Measurements from ENCODE around the gene CRACR2B.

CRACR2B gene

GRCh38 chr11:853682-854448, 26.1 kb downstream of the CRACR2B start:
- H3K4me1 Mint-ChIP-seq = peaks cover 6% of the 10 kb centered on the region
- no peak for DNase-seq (ENCODE audit: low spot score in 2 of 2)
- no peak overlapping the region for H3K27ac Mint-ChIP-seq
- H3K27me3 Mint-ChIP-seq = peaks cover 13% of the 10 kb centered on the region
- no peak for ATAC-seq (ENCODE audit: low read depth)
- H3K9me3 Mint-ChIP-seq = no peaks in the 10 kb centered on the region
- H3K4me3 Mint-ChIP-seq = no peak overlapping the region
- H3K36me3 Mint-ChIP-seq = no peaks in the 10 kb centered on the region

GRCh38 chr11:854601-855329, 27.0 kb downstream of the CRACR2B start:
- H3K4me3 Mint-ChIP-seq = no peak overlapping the region
- H3K27ac Mint-ChIP-seq = no peak overlapping the region
- peaks cover 4% of the 10 kb centered on the region for H3K4me1 Mint-ChIP-seq
- no peaks in the 10 kb centered on the region for H3K36me3 Mint-ChIP-seq
- no peaks in the 10 kb centered on the region for H3K9me3 Mint-ChIP-seq
- ATAC-seq (ENCODE audit: low read depth) (no peak), DNase-seq (ENCODE audit: low spot score in 2 of 2) (no peak)
- peaks cover 15% of the 10 kb centered on the region for H3K27me3 Mint-ChIP-seq

GRCh38 chr11:855330-855674, 27.6 kb downstream of the CRACR2B start:
- ATAC-seq (ENCODE audit: low read depth) = no peak
- H3K4me3 Mint-ChIP-seq = no peak overlapping the region
- no peaks in the 10 kb centered on the region for H3K9me3 Mint-ChIP-seq
- no peaks in the 10 kb centered on the region for H3K36me3 Mint-ChIP-seq
- H3K27me3 Mint-ChIP-seq = peaks cover 15% of the 10 kb centered on the region
- H3K27ac Mint-ChIP-seq = no peak overlapping the region
- peaks cover 4% of the 10 kb centered on the region for H3K4me1 Mint-ChIP-seq
- DNase-seq (ENCODE audit: low spot score in 2 of 2) = no peak

- H3K27ac Mint-ChIP-seq = no peak overlapping the region
These were observed 28.1 kb downstream of the CRACR2B start for GRCh38 chr11:855796-856195.

GRCh38 chr11:856397-856796, 28.7 kb downstream of the CRACR2B start:
- Mint-ChIP-seq H3K9me3 (no peaks in the 10 kb centered on the region), H3K4me1 (peaks cover 4% of the 10 kb centered on the region), H3K27me3 (peaks cover 15% of the 10 kb centered on the region), H3K27ac (no peak overlapping the region), H3K36me3 (no peaks in the 10 kb centered on the region), H3K4me3 (no peak overlapping the region)
- ATAC-seq (ENCODE audit: low read depth) (no peak), DNase-seq (ENCODE audit: low spot score in 2 of 2) (no peak)

More at GRCh38 chr11:855796-856195, 28.1 kb downstream of the CRACR2B start:
- peaks cover 15% of the 10 kb centered on the region for H3K27me3 Mint-ChIP-seq
- DNase-seq (ENCODE audit: low spot score in 2 of 2) (no peak), ATAC-seq (ENCODE audit: low read depth) (no peak)
- H3K36me3 Mint-ChIP-seq = no peaks in the 10 kb centered on the region
- no peaks in the 10 kb centered on the region for H3K9me3 Mint-ChIP-seq
- H3K4me3 Mint-ChIP-seq = no peak overlapping the region
- peaks cover 4% of the 10 kb centered on the region for H3K4me1 Mint-ChIP-seq

- H3K4me1 Mint-ChIP-seq = peaks cover 4% of the 10 kb centered on the region
- DNase-seq (ENCODE audit: low spot score in 2 of 2) (no peak), ATAC-seq (ENCODE audit: low read depth) (no peak)
- peaks cover 9% of the 10 kb centered on the region for H3K27me3 Mint-ChIP-seq
- H3K9me3 Mint-ChIP-seq = no peaks in the 10 kb centered on the region
- H3K27ac Mint-ChIP-seq = no peak overlapping the region
- no peaks in the 10 kb centered on the region for H3K36me3 Mint-ChIP-seq
- no peak overlapping the region for H3K4me3 Mint-ChIP-seq
These were observed 30.5 kb downstream of the CRACR2B start for GRCh38 chr11:858053-858761.

- H3K36me3 Mint-ChIP-seq = no peaks in the 10 kb centered on the region
- peaks cover 4% of the 10 kb centered on the region for H3K4me1 Mint-ChIP-seq
- no peak for ATAC-seq (ENCODE audit: low read depth)
- H3K9me3 Mint-ChIP-seq = no peaks in the 10 kb centered on the region
- no peak for DNase-seq (ENCODE audit: low spot score in 2 of 2)
- H3K27me3 Mint-ChIP-seq = peaks cover 9% of the 10 kb centered on the region
- no peak overlapping the region for H3K4me3 Mint-ChIP-seq
- H3K27ac Mint-ChIP-seq = no peak overlapping the region
These were observed 31.1 kb downstream of the CRACR2B start for GRCh38 chr11:858762-859339.

GRCh38 chr11:859394-860131, 31.8 kb downstream of the CRACR2B start:
- Mint-ChIP-seq H3K4me1 (peaks cover 4% of the 10 kb centered on the region), H3K27me3 (peaks cover 9% of the 10 kb centered on the region), H3K4me3 (no peak overlapping the region), H3K9me3 (no peaks in the 10 kb centered on the region), H3K27ac (no peak overlapping the region), H3K36me3 (no peaks in the 10 kb centered on the region)
- ATAC-seq (ENCODE audit: low read depth) (no peak), DNase-seq (ENCODE audit: low spot score in 2 of 2) (no peak)

- Mint-ChIP-seq H3K27me3 (peaks cover 9% of the 10 kb centered on the region), H3K9me3 (no peaks in the 10 kb centered on the region), H3K4me3 (no peak overlapping the region), H3K27ac (no peak overlapping the region), H3K4me1 (peaks cover 4% of the 10 kb centered on the region), H3K36me3 (no peaks in the 10 kb centered on the region)
- no peak for DNase-seq (ENCODE audit: low spot score in 2 of 2)
- ATAC-seq (ENCODE audit: low read depth) = no peak
These were observed 32.8 kb downstream of the CRACR2B start for GRCh38 chr11:860234-861104.

- no peak overlapping the region for H3K27ac Mint-ChIP-seq
- ATAC-seq (ENCODE audit: low read depth) = no peak
These were observed 33.4 kb downstream of the CRACR2B start for GRCh38 chr11:861105-861479.

GRCh38 chr11:862081-862661, 34.5 kb downstream of the CRACR2B start:
- DNase-seq (ENCODE audit: low spot score in 2 of 2) (no peak), ATAC-seq (ENCODE audit: low read depth) (no peak)
- Mint-ChIP-seq H3K36me3 (no peaks in the 10 kb centered on the region), H3K4me3 (no peak overlapping the region), H3K27me3 (peaks cover 9% of the 10 kb centered on the region), H3K4me1 (peaks cover 4% of the 10 kb centered on the region), H3K9me3 (no peaks in the 10 kb centered on the region), H3K27ac (no peak overlapping the region)

More at GRCh38 chr11:861105-861479, 33.4 kb downstream of the CRACR2B start:
- Mint-ChIP-seq H3K4me3 (no peak overlapping the region), H3K36me3 (no peaks in the 10 kb centered on the region), H3K4me1 (peaks cover 4% of the 10 kb centered on the region), H3K27me3 (peaks cover 9% of the 10 kb centered on the region), H3K9me3 (no peaks in the 10 kb centered on the region)
- DNase-seq (ENCODE audit: low spot score in 2 of 2) = no peak

- Mint-ChIP-seq H3K4me3 (no peak overlapping the region), H3K9me3 (no peaks in the 10 kb centered on the region), H3K27me3 (peaks cover 9% of the 10 kb centered on the region), H3K4me1 (peaks cover 4% of the 10 kb centered on the region), H3K36me3 (no peaks in the 10 kb centered on the region), H3K27ac (no peak overlapping the region)
- DNase-seq (ENCODE audit: low spot score in 2 of 2) (no peak), ATAC-seq (ENCODE audit: low read depth) (no peak)
These were observed 34.9 kb downstream of the CRACR2B start for GRCh38 chr11:862696-863022.
